H9 (cell line): Measurements from ENCODE around the gene PTBP3. TPM values are rescaled to one million over a fixed set of nuclear protein-coding genes. Genes with fewer than 3 reads are reported as not detected.
A peak's percentile ranks its signal among the peaks of the same experiment; 100 is the strongest.

Source experiments
- DNase-seq: peaks from one replicate; pipeline ENCODE4 v3.0.0-alpha.2; 2017
- H2AFZ ChIP-seq: one replicate; pipeline ENCODE4 v1.6.1; 2013; ENCODE audit warnings: mild to moderate bottlenecking, low read length, control low read depth, moderate library complexity
- H2AK5ac ChIP-seq: 2 replicates; pipeline ENCODE4 v1.6.1; 2013; ENCODE audit warnings: low read length, control low read depth, mixed read lengths; ENCODE audit not compliant: insufficient read length
- H2BK120ac ChIP-seq: one replicate; pipeline ENCODE4 v1.6.1; 2013; ENCODE audit warnings: low read depth, mild to moderate bottlenecking, low read length, control low read depth, inconsistent platforms; ENCODE audit not compliant: poor library complexity, severe bottlenecking
- H2BK12ac ChIP-seq: 2 replicates; pipeline ENCODE4 v1.6.1; 2013; ENCODE audit warnings: low read length, control low read depth, mixed read lengths, low read depth; ENCODE audit not compliant: insufficient read length
- H2BK15ac ChIP-seq: 2 replicates; pipeline ENCODE4 v1.6.1; 2013; ENCODE audit warnings: low read depth, low read length, control low read depth
- H2BK20ac ChIP-seq: one replicate; pipeline ENCODE4 v1.6.1; 2013; ENCODE audit warnings: low read depth, mild to moderate bottlenecking, low read length, control low read depth, inconsistent platforms; ENCODE audit not compliant: poor library complexity, severe bottlenecking
- H2BK5ac ChIP-seq: 2 replicates; pipeline ENCODE4 v1.6.1; 2013; ENCODE audit warnings: low read length, control low read depth, mixed read lengths; ENCODE audit not compliant: insufficient read length
- H3K14ac ChIP-seq: 2 replicates; pipeline ENCODE4 v1.6.1; 2013; ENCODE audit warnings: low read length, control low read depth; ENCODE audit not compliant: insufficient read depth
- H3K18ac ChIP-seq: 2 replicates; pipeline ENCODE4 v1.6.1; 2013; ENCODE audit warnings: low read depth, mild to moderate bottlenecking, mixed read lengths, low read length, control low read depth; ENCODE audit not compliant: insufficient read length
- H3K23ac ChIP-seq: 2 replicates; pipeline ENCODE4 v1.6.1; 2013; ENCODE audit warnings: low read length, control low read depth, mixed read lengths, low read depth; ENCODE audit not compliant: insufficient read length
- H3K23me2 ChIP-seq: 2 replicates; pipeline ENCODE4 v1.6.1; 2013; ENCODE audit warnings: low read depth, mild to moderate bottlenecking, mixed read lengths, low read length, control low read depth; ENCODE audit not compliant: insufficient read length, poor library complexity, severe bottlenecking
- H3K27ac ChIP-seq: 2 replicates; pipeline ENCODE4 v1.5.1; 2013; ENCODE audit warnings: low read length, control low read depth, mixed read lengths, low read depth; ENCODE audit not compliant: insufficient read length
- H3K27me3 ChIP-seq: 2 replicates; pipeline ENCODE4 v1.6.1; 2013; ENCODE audit warnings: low read length, control low read depth, inconsistent platforms; ENCODE audit not compliant: insufficient read depth
- H3K4ac ChIP-seq: 2 replicates; pipeline ENCODE4 v1.6.1; 2013; ENCODE audit warnings: low read depth, mild to moderate bottlenecking, control low read depth, inconsistent platforms, low read length, moderate library complexity
- H3K4me1 ChIP-seq: 2 replicates; pipeline ENCODE4 v1.6.1; 2013; ENCODE audit warnings: low read length, control low read depth, inconsistent platforms; ENCODE audit not compliant: insufficient read depth
- H3K4me2 ChIP-seq: 2 replicates; pipeline ENCODE4 v1.6.1; 2013; ENCODE audit warnings: low read length, control low read depth, mixed read lengths; ENCODE audit not compliant: insufficient read length, insufficient read depth
- H3K56ac ChIP-seq: 2 replicates; pipeline ENCODE4 v1.6.1; 2013; ENCODE audit warnings: low read depth, mild to moderate bottlenecking, mixed read lengths, low read length, control low read depth; ENCODE audit not compliant: insufficient read length
- H3K79me1 ChIP-seq: 2 replicates; pipeline ENCODE4 v1.6.1; 2013; ENCODE audit warnings: low read depth, mild to moderate bottlenecking, moderate library complexity, low read length, control low read depth, inconsistent platforms; ENCODE audit not compliant: insufficient read depth, poor library complexity, severe bottlenecking
- H3K79me2 ChIP-seq: 2 replicates; pipeline ENCODE4 v1.6.1; 2013; ENCODE audit warnings: low read length, control low read depth, inconsistent platforms; ENCODE audit not compliant: insufficient read depth
- H3K9ac ChIP-seq: 2 replicates; pipeline ENCODE4 v1.6.1; 2013; ENCODE audit warnings: low read length, control low read depth, mixed read lengths; ENCODE audit not compliant: insufficient read length; ENCODE audit errors: extremely low read depth
- H3K9me3 ChIP-seq: one replicate; pipeline ENCODE4 v1.6.1; 2013; ENCODE audit warnings: low read depth, low read length, inconsistent platforms; ENCODE audit not compliant: control insufficient read depth
- H3T11ph ChIP-seq: one replicate; pipeline ENCODE4 v1.6.1; 2013; ENCODE audit warnings: mild to moderate bottlenecking, low read length, control low read depth, inconsistent platforms
- H4K20me1 ChIP-seq: one replicate; pipeline ENCODE4 v1.6.1; 2013; ENCODE audit not compliant: control insufficient read depth, insufficient read length, insufficient read depth
- H4K5ac ChIP-seq: 2 replicates; pipeline ENCODE4 v1.6.1; 2013; ENCODE audit warnings: low read depth, mild to moderate bottlenecking, mixed read lengths, low read length, control low read depth; ENCODE audit not compliant: insufficient read length
- H4K8ac ChIP-seq: replicated peaks from 2 replicates; pipeline ENCODE4 v1.6.1; 2013; ENCODE audit warnings: low read length, control low read depth, mixed read lengths, low read depth; ENCODE audit not compliant: insufficient read length
- H4K91ac ChIP-seq: 2 replicates; pipeline ENCODE4 v1.6.1; 2013; ENCODE audit warnings: low read depth, mild to moderate bottlenecking, moderate library complexity, mixed read lengths, low read length, control low read depth; ENCODE audit not compliant: insufficient read length
- H3K27ac Mint-ChIP-seq, 3 experiments: 2 replicates in 2 of 3; 3 replicates in 1 of 3; pipeline ENCODE4 v1.8.0; 2020 to 2021; ENCODE audit warnings: mixed read lengths in 3 of 3, mild to moderate bottlenecking in 1 of 3, moderate library complexity in 1 of 3
- H3K27me3 Mint-ChIP-seq: 2 replicates; pipeline ENCODE4 v1.8.0; 2021; ENCODE audit warnings: low read depth, mild to moderate bottlenecking, moderate library complexity, mixed read lengths
- H3K36me3 Mint-ChIP-seq, 3 experiments: 2 replicates in 2 of 3; 3 replicates in 1 of 3; pipeline ENCODE4 v1.8.0; 2020 to 2021; ENCODE audit warnings: low read depth in 3 of 3, mixed read lengths in 3 of 3; ENCODE audit not compliant: insufficient read depth in 1 of 3
- H3K4me1 Mint-ChIP-seq, 2 experiments: 2 replicates each; pipeline ENCODE4 v1.8.0; 2020; ENCODE audit warnings: mixed read lengths in 2 of 2
- H3K4me3 Mint-ChIP-seq, 2 experiments: 2 replicates in 1 of 2; 3 replicates in 1 of 2; pipeline ENCODE4 v1.8.0; 2020 to 2021; ENCODE audit warnings: mild to moderate bottlenecking in 2 of 2, mixed read lengths in 2 of 2, moderate library complexity in 1 of 2
- H3K9me3 Mint-ChIP-seq, 2 experiments: 2 replicates in 1 of 2; 3 replicates in 1 of 2; pipeline ENCODE4 v1.8.0; 2020; ENCODE audit warnings: mild to moderate bottlenecking in 2 of 2, mixed read lengths in 2 of 2, moderate library complexity in 1 of 2
- WGBS: extraction: QIAGEN DNeasy Blood & Tissue Kit; methylation state at CpG from one replicate; pipeline ENCODE4 v1.1.7; 2013; ENCODE audit warnings: missing lambda C conversion rate, low lambda C conversion rate, mixed read lengths; ENCODE audit not compliant: insufficient read length; ENCODE audit errors: extremely low coverage; 5-methylcytosine and 5-hydroxymethylcytosine counted together
- total RNA-seq: library from RNA; stranded (reverse); gene quantifications from 2 replicates; pipeline ENCODE4 v1.2.1, GENCODE V29; 2021
- TF ChIP-seq, protein P1 (sequence below): fragments of 200-600 bp; sonication (generic); conservative IDR thresholded peaks from 3 replicates; pipeline ENCODE4 v1.8.0; 2021; ENCODE audit warnings: antibody characterized with exemption, mild to moderate bottlenecking

The PTBP3 gene
- total RNA-seq, 1 experiment from 2014 or later = 89.5 TPM

DNA sequence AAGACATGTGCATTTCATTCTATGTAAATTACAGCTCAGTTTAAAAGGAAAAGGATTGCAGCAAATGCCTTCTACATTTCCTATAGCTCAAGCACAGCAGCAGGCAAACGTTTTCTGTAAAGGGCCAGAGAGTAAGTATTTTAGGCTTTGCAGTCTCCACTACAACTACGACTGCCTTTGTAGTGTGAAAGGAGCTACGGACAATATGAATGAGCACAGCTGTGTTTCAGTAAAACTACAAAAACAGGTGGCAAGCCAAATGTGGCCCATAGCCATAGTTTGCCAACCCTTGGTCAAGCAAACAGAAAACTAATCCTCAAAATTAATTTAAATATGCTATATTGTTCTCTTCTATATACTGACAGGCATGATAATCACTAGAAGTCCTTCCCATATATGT lies 7.2 kb downstream of the PTBP3 start:
- TF ChIP-seq, protein P1, sequence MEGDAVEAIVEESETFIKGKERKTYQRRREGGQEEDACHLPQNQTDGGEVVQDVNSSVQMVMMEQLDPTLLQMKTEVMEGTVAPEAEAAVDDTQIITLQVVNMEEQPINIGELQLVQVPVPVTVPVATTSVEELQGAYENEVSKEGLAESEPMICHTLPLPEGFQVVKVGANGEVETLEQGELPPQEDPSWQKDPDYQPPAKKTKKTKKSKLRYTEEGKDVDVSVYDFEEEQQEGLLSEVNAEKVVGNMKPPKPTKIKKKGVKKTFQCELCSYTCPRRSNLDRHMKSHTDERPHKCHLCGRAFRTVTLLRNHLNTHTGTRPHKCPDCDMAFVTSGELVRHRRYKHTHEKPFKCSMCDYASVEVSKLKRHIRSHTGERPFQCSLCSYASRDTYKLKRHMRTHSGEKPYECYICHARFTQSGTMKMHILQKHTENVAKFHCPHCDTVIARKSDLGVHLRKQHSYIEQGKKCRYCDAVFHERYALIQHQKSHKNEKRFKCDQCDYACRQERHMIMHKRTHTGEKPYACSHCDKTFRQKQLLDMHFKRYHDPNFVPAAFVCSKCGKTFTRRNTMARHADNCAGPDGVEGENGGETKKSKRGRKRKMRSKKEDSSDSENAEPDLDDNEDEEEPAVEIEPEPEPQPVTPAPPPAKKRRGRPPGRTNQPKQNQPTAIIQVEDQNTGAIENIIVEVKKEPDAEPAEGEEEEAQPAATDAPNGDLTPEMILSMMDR = no peak
- no peak overlapping the region for H3K23ac ChIP-seq
- DNase-seq = no peak
- no peak overlapping the region for H2BK20ac ChIP-seq
- peaks cover 49% of the 10 kb centered on the region for H3K79me2 ChIP-seq
- H3K27ac ChIP-seq = no peak overlapping the region
- Mint-ChIP-seq H3K4me1 (peaks cover 34 to 50% of the 10 kb centered on the region in 2 experiments), H3K9me3 (no peaks in the 10 kb centered on the region; a peak in 1 of 5 replicates), H3K36me3 (peaks cover 0 to 1% (median 0%) of the 10 kb centered on the region in 3 experiments; a peak in 1 of 7 replicates), H3K27me3 (no peaks in the 10 kb centered on the region), H3K27ac (peak overlapping the region in 1 of 3 experiments; percentile 69; a peak in 1 of 7 replicates), H3K4me3 (no peak overlapping the region)
- H3K9me3 ChIP-seq = no peaks in the 10 kb centered on the region
- H4K5ac ChIP-seq = no peak overlapping the region
- H3K23me2 ChIP-seq = no peaks in the 10 kb centered on the region
- no peak overlapping the region for H3K4me2 ChIP-seq
- H3K79me1 ChIP-seq = peaks cover 12% of the 10 kb centered on the region
- H3T11ph ChIP-seq = no peak overlapping the region
- no peak overlapping the region for H2AK5ac ChIP-seq
- no peaks in the 10 kb centered on the region for H3K27me3 ChIP-seq
- no peak overlapping the region for H3K9ac ChIP-seq
- H2BK120ac ChIP-seq = no peak overlapping the region
- H3K18ac ChIP-seq = no peak overlapping the region
- H4K20me1 ChIP-seq = no peaks in the 10 kb centered on the region
- H2AFZ ChIP-seq = no peak overlapping the region
- no peak overlapping the region for H3K56ac ChIP-seq
- no peak overlapping the region for H2BK15ac ChIP-seq
- peaks cover 2% of the 10 kb centered on the region; the same call in 1 of the 2 replicates for H3K4me1 ChIP-seq
- no peak overlapping the region for H3K4ac ChIP-seq
- no peak overlapping the region for H4K91ac ChIP-seq
- no peak overlapping the region for H2BK5ac ChIP-seq
- no CpG with 5 or more reads among the region's 3 CpGs for WGBS
- H4K8ac ChIP-seq = no peak overlapping the region
- H2BK12ac ChIP-seq = no peak overlapping the region
- H3K14ac ChIP-seq = no peak overlapping the region
